DMS 273 (cell line): ENCODE measurements around the gene CCDC117.
"Not testable (repeated sequence)": the region's sequence is repeated elsewhere in the genome, so short reads cannot be mapped to it uniquely, and the experiment has no call there.

Experiments
- DNase-seq: peaks from one replicate; lab custom pipeline; 2025; ENCODE audit not compliant: unreplicated experiment; lab: John Stamatoyannopoulos, UW

CCDC117 gene

GRCh38 chr22:28800308-28801041 lies 28.0 kb downstream of the CCDC117 start, which contains the start of gene XBP1:
Gene XBP1, minus strand, starts transcription at chr22:28800569.
- peak; percentile 94 for DNase-seq

GRCh38 chr22:28801845-28802594 lies 29.5 kb downstream of the CCDC117 start:
- peak; percentile 19 for DNase-seq

- peak; percentile 27 for DNase-seq
These were observed 30.2 kb downstream of the CCDC117 start for GRCh38 chr22:28802595-28803123.

GRCh38 chr22:28805426-28805825 lies 32.9 kb downstream of the CCDC117 start:
- not testable (repeated sequence) for DNase-seq

GRCh38 chr22:28808716-28809355 lies 36.3 kb downstream of the CCDC117 start:
- DNase-seq = no peak

GRCh38 chr22:28810821-28811491 lies 38.5 kb downstream of the CCDC117 start:
- DNase-seq = no peak

GRCh38 chr22:28812516-28812915 lies 40.0 kb downstream of the CCDC117 start:
- DNase-seq = no peak

GRCh38 chr22:28813772-28814518 lies 41.5 kb downstream of the CCDC117 start:
- no peak for DNase-seq

- DNase-seq = no peak
These were observed 42.6 kb downstream of the CCDC117 start for GRCh38 chr22:28815111-28815510.

- no peak for DNase-seq
These were observed 43.2 kb downstream of the CCDC117 start for GRCh38 chr22:28815729-28816128.

- DNase-seq = no peak
These were observed 44.6 kb downstream of the CCDC117 start for GRCh38 chr22:28817064-28817463.

GRCh38 chr22:28817919-28818859 lies 45.7 kb downstream of the CCDC117 start:
- no peak for DNase-seq

GRCh38 chr22:28819253-28820096 lies 47.0 kb downstream of the CCDC117 start:
- no peak for DNase-seq

GRCh38 chr22:28820885-28821284 lies 48.4 kb downstream of the CCDC117 start:
- no peak for DNase-seq

- no peak for DNase-seq
These were observed 49.0 kb downstream of the CCDC117 start for GRCh38 chr22:28821452-28821851.

- DNase-seq = peak; percentile 10
These were observed 50.5 kb downstream of the CCDC117 start for GRCh38 chr22:28822930-28823551.

GRCh38 chr22:28824455-28824854 lies 52.0 kb downstream of the CCDC117 start:
- not testable (repeated sequence) for DNase-seq

- DNase-seq = not testable (repeated sequence)
These were observed 53.9 kb downstream of the CCDC117 start for GRCh38 chr22:28826430-28826829.
